MM.1S (cell line): ENCODE results near the gene GALNT9.

ENCODE experiments used
- CTCF ChIP-seq: fragments of 300-600 bp; sonication (generic); IDR thresholded peaks from 2 replicates; pipeline ENCODE4 v1.5.1; 2016; ENCODE audit warnings: antibody characterized with exemption, low read length, mixed read lengths
- EZH2 ChIP-seq: fragments of 300-600 bp; sonication (generic); optimal IDR thresholded peaks from 2 replicates; pipeline ENCODE3; 2017; ENCODE audit warnings: low read depth, mild to moderate bottlenecking, antibody characterized with exemption, low read length, mixed read lengths
- EZH2phosphoT487 ChIP-seq: fragments of 300-600 bp; sonication (generic); IDR thresholded peaks from 2 replicates; pipeline ENCODE4 v1.6.1; 2018; ENCODE audit warnings: antibody characterized with exemption, low read length

GRCh38 chr12:132167611-132168310 lies 161.6 kb downstream of the GALNT9 start:
- TF ChIP-seq CTCF (no peak), EZH2phosphoT487 (no peak), EZH2 (no peak)
